KBM-7 (cell line): ENCODE data around the gene PARS2.
"Not testable (repeated sequence)": the region's sequence is repeated elsewhere in the genome, so short reads cannot be mapped to it uniquely, and the experiment has no call there.

Experiments
- DNase-seq: peaks from one replicate; pipeline ENCODE4 v3.0.0-alpha.2; 2015
- in situ Hi-C: fragments of 300-500 bp; cut with MboI; formaldehyde crosslinking; loops from 2 replicates; pipeline ENCODE4 v1.14.3; 2020; ENCODE audit warnings: low sequenced_read_pairs, low pct_unique_long_range_greater_than_20kb, mixed read lengths

The PARS2 gene

GRCh38 chr1:54777431-54777830 lies 13.1 kb upstream of the PARS2 start:
- DNase-seq = no peak
- in situ Hi-C loops = no loop called here

- in situ Hi-C loops = no loop called here
- no peak for DNase-seq
These were observed 12.7 kb upstream of the PARS2 start for GRCh38 chr1:54777011-54777410.

- in situ Hi-C loops, DNase-seq: not testable (repeated sequence)
These were observed 11.8 kb upstream of the PARS2 start for GRCh38 chr1:54775828-54776721.

- in situ Hi-C loops = no loop called here
- peak; percentile 37 for DNase-seq
These were observed 10.6 kb upstream of the PARS2 start for GRCh38 chr1:54774820-54775498.

- DNase-seq = no peak
- in situ Hi-C loops = no loop called here
These were observed 8.6 kb upstream of the PARS2 start for GRCh38 chr1:54772951-54773350.

- DNase-seq = no peak
- in situ Hi-C loops = no loop called here
These were observed 3.8 kb upstream of the PARS2 start for GRCh38 chr1:54768093-54768492.

- DNase-seq = no peak
- in situ Hi-C loops = no loop called here
These were observed 3.2 kb upstream of the PARS2 start for GRCh38 chr1:54767526-54767925.

GRCh38 chr1:54766726-54767125 lies 2.4 kb upstream of the PARS2 start:
- in situ Hi-C loops = no loop called here
- DNase-seq = no peak

GRCh38 chr1:54764922-54765561 lies 719 bp upstream of the PARS2 start:
- in situ Hi-C loops = no loop called here
- no peak for DNase-seq

- in situ Hi-C loops = no loop called here
- no peak for DNase-seq
These were observed 549 bp downstream of the PARS2 start for GRCh38 chr1:54763816-54764132.

GRCh38 chr1:54758678-54759348 lies 5.5 kb downstream of the PARS2 start:
- in situ Hi-C loops = no loop called here
- no peak for DNase-seq

GRCh38 chr1:54757833-54758232 lies 6.5 kb downstream of the PARS2 start:
- in situ Hi-C loops = no loop called here
- no peak for DNase-seq

GRCh38 chr1:54754486-54755285 lies 9.6 kb downstream of the PARS2 start:
- DNase-seq = no peak
- in situ Hi-C loops = no loop called here

- in situ Hi-C loops = no loop called here
- DNase-seq = no peak
These were observed 10.3 kb downstream of the PARS2 start for GRCh38 chr1:54754045-54754444.

GRCh38 chr1:54751426-54751825 lies 12.9 kb downstream of the PARS2 start:
- in situ Hi-C loops = no loop called here
- no peak for DNase-seq

- in situ Hi-C loops = no loop called here
- DNase-seq = no peak
These were observed 13.7 kb downstream of the PARS2 start for GRCh38 chr1:54750596-54750995.

GRCh38 chr1:54748094-54748835 lies 16.1 kb downstream of the PARS2 start:
- no peak for DNase-seq
- in situ Hi-C loops = no loop called here

- in situ Hi-C loops = no loop called here
- no peak for DNase-seq
These were observed 18.5 kb downstream of the PARS2 start for GRCh38 chr1:54745864-54746263.
